Measurements from ENCODE around the gene ZC3H4.

Gene ZC3H4

DNA sequence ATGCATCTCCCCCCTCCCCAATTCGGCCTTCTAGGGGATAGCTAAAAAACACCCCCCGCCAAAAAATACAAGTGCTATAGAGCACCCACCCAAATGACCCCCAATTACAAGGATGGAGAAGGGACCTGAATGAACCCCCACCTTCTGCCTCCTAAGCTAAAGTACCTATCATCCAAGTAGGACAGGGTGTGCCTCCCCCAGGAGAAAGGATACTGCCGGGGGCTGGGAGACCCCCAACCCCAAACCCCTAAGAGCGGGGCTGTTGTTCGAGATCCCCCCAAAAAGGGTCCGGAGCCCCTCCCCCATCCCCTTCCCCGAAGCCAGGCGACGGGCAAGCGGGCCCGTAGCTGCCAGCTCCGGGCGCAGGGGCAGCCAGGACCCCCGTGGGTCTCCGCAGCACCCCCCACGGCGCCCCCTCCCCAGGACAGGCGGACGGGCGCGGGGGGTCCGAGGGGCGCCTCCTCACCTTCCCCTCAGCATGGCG is 1.9 kb downstream of the ZC3H4 start:
- peak overlapping the region; percentile 98 for H3K4me3 ChIP-seq (ENCODE audit: low read depth, low read length)
- TF ChIP-seq, protein P1, sequence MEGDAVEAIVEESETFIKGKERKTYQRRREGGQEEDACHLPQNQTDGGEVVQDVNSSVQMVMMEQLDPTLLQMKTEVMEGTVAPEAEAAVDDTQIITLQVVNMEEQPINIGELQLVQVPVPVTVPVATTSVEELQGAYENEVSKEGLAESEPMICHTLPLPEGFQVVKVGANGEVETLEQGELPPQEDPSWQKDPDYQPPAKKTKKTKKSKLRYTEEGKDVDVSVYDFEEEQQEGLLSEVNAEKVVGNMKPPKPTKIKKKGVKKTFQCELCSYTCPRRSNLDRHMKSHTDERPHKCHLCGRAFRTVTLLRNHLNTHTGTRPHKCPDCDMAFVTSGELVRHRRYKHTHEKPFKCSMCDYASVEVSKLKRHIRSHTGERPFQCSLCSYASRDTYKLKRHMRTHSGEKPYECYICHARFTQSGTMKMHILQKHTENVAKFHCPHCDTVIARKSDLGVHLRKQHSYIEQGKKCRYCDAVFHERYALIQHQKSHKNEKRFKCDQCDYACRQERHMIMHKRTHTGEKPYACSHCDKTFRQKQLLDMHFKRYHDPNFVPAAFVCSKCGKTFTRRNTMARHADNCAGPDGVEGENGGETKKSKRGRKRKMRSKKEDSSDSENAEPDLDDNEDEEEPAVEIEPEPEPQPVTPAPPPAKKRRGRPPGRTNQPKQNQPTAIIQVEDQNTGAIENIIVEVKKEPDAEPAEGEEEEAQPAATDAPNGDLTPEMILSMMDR (IDR thresholded peaks at IDR 0.05; ENCODE audit: borderline replicate concordance, insufficient read depth, low read depth, low read length) = no peak

DNA sequence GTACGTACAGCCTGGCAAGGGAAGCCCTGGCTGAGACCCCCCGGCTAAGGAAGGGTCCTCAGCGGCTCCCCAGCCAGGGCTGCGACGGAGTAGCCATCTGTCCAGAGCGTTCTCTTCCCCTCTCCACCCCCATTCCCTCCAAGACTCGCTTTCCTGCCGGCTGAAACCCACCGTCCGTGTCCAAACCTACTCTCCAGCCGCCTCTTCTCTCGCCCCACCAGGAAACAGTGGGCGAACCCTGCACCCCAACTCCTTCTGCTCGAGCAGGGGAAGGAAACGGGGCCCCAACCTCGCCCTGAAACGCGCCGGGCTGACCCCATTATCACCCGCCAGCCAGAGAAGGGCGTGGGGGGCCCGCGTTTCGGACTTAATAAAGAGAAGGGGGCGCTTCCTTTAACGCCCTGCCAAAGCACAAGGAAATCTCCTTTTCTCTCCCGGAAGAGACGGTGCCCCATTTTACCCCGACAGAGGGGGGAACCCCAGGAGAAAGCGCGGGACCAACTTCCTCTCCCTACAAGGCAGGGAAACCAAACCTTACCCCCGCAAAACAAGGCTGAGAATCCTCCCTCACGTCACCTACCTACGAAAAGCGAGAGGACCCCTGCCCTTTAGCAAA is 2.5 kb downstream of the ZC3H4 start:
- TF ChIP-seq, protein P1 (IDR thresholded peaks at IDR 0.05; ENCODE audit: borderline replicate concordance, insufficient read depth, low read depth, low read length) = no peak
- H3K4me3 ChIP-seq (ENCODE audit: low read depth, low read length) = peak overlapping the region; percentile 98

DNA sequence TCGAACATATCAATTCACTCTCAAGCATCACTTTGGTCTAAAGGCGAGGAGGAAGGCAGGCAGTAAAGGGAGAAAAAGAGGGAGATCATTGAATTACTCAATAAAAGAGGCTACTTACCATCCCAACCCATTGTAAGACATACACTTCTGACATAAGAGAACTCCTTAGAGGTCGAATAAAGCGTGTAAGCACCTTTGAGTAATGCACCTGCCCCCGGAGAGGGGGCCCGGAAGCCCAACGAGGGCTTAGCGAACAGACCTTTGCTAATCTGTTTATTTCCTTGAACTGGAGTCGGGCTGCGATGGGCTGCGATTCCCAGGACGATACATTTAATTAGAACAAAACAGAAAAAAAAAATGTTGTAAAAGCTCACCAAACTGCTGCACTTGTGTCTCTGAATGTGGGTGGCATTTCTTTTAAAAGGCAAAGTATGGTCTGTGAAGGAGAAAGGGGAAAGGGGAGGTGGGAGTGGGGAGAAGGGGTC is 3.0 kb downstream of the ZC3H4 start:
- TF ChIP-seq, protein P1 (IDR thresholded peaks at IDR 0.05; ENCODE audit: borderline replicate concordance, insufficient read depth, low read depth, low read length) = no peak
- H3K4me3 ChIP-seq (ENCODE audit: low read depth, low read length) = peak overlapping the region; percentile 98

DNA sequence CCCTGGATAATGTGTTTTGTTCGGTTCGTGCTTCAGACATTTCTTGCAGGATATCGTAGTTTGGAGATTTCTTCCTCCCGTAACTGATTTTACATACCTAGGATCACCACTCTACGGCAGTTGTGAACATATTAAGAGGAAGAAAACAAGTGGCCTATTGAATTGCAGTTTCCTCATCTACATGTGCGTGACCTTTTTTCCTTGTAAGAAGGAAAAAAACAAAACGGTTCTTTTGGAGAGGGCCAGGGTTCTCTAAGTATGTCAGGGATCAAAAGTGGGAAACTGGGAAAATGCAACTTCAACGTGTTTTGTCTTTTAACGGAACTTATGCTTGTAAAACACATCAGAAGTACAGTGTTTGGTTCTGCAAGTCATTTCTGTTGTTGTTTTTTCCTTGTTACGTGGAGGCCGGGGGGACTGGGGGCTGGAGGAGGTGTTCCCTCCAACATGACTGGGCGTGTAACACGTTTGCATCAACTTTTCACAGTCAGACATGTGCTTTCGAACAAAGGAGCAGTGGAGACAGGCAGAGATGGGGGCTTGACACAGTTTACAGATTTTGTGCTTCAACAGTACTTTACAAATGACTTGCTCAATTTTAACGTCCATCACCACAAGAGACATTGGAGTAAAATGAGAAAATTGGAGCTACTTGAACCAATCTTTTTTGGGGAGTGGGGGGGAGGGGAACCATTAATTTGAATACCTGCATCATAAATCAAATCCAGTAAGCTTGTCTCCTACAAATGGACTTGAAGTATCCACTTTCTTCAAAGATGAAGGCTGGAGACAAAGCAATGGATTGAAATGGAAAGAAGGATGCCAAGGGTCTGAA is 3.8 kb downstream of the ZC3H4 start:
- TF ChIP-seq, protein P1 (IDR thresholded peaks at IDR 0.05; ENCODE audit: borderline replicate concordance, insufficient read depth, low read depth, low read length) = no peak
- H3K4me3 ChIP-seq (ENCODE audit: low read depth, low read length) = peak overlapping the region; percentile 98

DNA sequence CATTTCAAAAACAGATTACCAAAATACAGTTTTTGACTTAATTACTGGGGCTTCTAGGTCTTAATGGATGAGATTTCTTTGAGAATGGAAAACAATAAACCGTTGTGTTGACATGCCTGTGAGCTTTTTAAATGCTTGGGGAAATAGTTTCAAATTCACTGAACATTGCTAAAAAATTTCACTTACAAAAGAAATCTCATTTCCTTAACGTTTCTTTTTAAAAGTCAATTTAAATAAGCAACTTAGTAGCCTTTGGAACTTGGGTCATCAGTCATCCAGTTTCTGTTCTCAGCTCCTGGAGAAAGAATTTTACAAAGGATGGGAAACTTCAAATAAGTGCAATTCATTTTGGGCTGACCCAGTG is 4.4 kb downstream of the ZC3H4 start:
- TF ChIP-seq, protein P1 (IDR thresholded peaks at IDR 0.05; ENCODE audit: borderline replicate concordance, insufficient read depth, low read depth, low read length) = no peak
- H3K4me3 ChIP-seq (ENCODE audit: low read depth, low read length) = peak overlapping the region; percentile 98

DNA sequence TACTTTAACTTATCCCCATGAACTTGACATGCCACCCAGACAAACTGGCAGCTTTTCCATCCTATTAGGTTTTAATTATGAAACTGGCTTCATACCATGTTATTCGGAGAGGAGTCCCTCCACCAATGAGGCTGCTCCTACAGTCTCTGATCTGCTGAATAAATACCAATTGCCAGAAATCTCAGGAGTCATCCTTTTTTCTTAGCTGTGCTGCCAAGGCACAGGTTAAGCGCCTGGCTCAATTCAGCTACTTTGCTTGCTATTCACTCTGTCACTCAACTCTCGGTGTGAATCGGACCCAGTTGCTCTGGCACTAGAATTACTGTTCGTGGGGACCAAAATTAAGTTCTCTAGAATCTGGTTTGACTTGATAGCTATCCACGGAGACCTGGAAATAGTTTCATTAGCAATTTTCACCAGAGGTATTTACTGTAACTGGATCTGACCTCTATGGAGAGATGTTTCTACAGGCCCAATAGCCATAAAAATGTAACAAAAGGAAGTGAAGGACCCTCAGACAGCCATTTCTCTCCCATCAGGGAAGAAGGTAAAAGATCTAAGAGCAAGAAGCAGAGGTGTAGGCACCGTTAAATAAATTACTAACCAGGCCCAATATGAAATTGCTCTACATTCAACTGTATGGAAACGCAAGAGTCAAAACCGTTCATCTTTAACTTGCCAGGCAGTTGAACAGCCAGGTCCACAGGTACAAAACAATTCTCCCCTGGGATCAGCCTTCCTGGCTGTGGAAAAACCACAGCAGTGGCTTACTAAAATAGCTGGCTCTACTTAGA is 5.4 kb downstream of the ZC3H4 start:
- no peak overlapping the region for H3K4me3 ChIP-seq (ENCODE audit: low read depth, low read length)
- TF ChIP-seq, protein P1 (IDR thresholded peaks at IDR 0.05; ENCODE audit: borderline replicate concordance, insufficient read depth, low read depth, low read length) = no peak

Measured in GM12875 (cell line).